ENCODE results near the gene DYNC1H1.

Gene DYNC1H1

DNA sequence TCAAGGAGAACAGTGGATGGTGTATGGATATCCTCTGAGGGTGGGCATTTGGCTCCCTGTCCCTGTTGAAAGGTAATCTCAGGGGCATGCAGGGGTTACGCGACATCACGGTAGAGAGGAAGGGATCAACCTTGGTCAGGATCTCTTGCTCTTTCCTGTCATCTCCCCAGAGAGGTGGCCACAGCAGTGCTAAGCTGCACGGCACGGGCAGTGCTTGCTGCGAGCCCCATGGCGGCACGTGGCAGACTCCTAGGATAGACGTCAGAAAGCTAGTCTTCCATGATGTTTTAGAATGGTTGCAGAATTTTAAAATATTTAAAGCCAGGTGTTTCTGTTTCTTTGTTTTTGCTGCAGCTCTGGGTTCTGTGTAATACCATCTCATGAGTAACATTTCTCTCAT, 41.0 kb downstream of the DYNC1H1 start:
- H3K4me3 Mint-ChIP-seq: no peak overlapping the region
- H3K36me3 Mint-ChIP-seq (ENCODE audit: insufficient read depth): peaks cover 97% of the 10 kb centered on the region
- DNase-seq (no peak), ATAC-seq (replicated peaks) (no peak)
- H3K4me1 Mint-ChIP-seq (ENCODE audit: low read depth in 2 of 2): no peaks in the 10 kb centered on the region
- no peaks in the 10 kb centered on the region for H3K27me3 Mint-ChIP-seq
- H3K9me3 Mint-ChIP-seq: no peaks in the 10 kb centered on the region
- H3K27ac Mint-ChIP-seq: no peak overlapping the region

DNA sequence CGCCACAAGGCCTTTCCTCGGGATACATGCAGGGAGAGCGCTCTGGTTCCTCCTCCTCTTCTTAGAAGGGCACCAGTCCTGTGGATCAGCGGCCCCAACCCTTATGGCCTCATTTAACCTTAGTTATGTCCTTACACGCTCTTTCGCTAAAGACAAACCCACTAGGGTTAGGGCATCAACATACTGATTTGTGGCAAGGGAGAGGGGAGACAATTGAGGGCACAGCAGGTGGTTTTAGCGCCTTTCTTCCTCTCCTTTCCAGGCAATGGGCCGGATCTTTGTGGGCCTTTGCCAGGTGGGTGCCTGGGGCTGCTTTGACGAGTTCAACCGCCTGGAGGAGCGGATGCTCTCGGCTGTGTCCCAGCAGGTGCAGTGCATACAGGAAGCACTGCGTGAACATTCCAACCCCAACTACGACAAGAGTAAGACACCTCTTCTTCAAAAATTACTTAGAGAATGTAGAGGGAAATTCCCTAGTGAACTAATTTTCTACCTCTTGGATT, 43.6 kb downstream of the DYNC1H1 start:
- Mint-ChIP-seq H3K4me3 (no peak overlapping the region), H3K27ac (peak overlapping the region; percentile 35 to 57), H3K27me3 (no peaks in the 10 kb centered on the region), H3K9me3 (no peaks in the 10 kb centered on the region), H3K36me3 (ENCODE audit: insufficient read depth) (peaks cover 99% of the 10 kb centered on the region), H3K4me1 (ENCODE audit: low read depth in 2 of 2) (no peaks in the 10 kb centered on the region)
- ATAC-seq (replicated peaks) (no peak), DNase-seq (no peak)

DNA sequence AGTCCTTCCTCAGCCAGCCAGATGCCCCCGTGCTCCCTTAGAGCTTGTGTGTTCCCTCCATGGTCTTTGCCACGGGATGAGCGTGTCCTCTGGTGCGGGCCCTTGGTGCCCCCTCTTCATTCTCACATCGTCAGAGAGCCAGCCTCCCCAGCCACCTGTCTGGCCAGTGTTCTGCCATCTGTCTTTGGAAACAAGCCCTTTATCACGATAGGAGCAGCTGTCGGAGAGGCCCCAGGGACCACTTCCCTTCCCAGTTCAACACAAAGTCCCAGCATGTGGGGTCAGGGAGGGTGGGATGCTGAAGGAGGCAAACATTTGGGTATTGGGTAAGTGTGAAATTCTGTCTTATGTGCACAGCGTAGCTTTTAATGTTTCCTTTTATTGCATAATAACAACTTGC, 44.5 kb downstream of the DYNC1H1 start:
- DNase-seq: no peak
- H3K4me1 Mint-ChIP-seq (ENCODE audit: low read depth in 2 of 2): no peaks in the 10 kb centered on the region
- H3K9me3 Mint-ChIP-seq: no peaks in the 10 kb centered on the region
- no peak overlapping the region for H3K4me3 Mint-ChIP-seq
- ATAC-seq (replicated peaks): no peak
- H3K36me3 Mint-ChIP-seq (ENCODE audit: insufficient read depth): peaks cover 99% of the 10 kb centered on the region
- H3K27ac Mint-ChIP-seq: no peak overlapping the region
- no peaks in the 10 kb centered on the region for H3K27me3 Mint-ChIP-seq

GRCh38 chr14:102011631-102012030, 47.3 kb downstream of the DYNC1H1 start:
- Mint-ChIP-seq H3K4me3 (no peak overlapping the region), H3K27ac (no peak overlapping the region), H3K9me3 (no peaks in the 10 kb centered on the region), H3K27me3 (no peaks in the 10 kb centered on the region), H3K4me1 (ENCODE audit: low read depth in 2 of 2) (no peaks in the 10 kb centered on the region), H3K36me3 (ENCODE audit: insufficient read depth) (peaks cover 99% of the 10 kb centered on the region)
- no peak for ATAC-seq (replicated peaks)
- no peak for DNase-seq

DNA sequence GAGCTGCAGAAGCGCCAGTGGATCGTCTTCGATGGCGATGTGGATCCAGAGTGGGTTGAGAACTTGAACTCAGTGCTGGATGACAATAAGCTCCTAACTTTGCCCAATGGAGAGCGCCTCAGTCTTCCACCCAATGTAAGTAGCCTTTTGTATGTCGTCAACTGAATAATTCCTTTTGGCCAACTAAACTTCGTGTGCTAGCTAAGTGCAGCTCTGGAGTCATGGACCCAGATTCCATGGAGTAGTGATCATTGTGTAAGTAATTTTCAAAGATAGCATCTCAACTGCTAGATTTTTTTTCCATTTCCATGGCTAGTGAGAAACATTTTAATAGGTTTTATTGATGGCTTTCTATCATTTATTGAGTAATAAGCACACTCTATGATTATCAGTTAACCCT, 48.0 kb downstream of the DYNC1H1 start:
- Mint-ChIP-seq H3K4me1 (ENCODE audit: low read depth in 2 of 2) (no peaks in the 10 kb centered on the region), H3K27ac (no peak overlapping the region), H3K9me3 (no peaks in the 10 kb centered on the region), H3K36me3 (ENCODE audit: insufficient read depth) (peaks cover 99% of the 10 kb centered on the region), H3K27me3 (no peaks in the 10 kb centered on the region), H3K4me3 (no peak overlapping the region)
- ATAC-seq (replicated peaks) (no peak), DNase-seq (no peak)

DNA sequence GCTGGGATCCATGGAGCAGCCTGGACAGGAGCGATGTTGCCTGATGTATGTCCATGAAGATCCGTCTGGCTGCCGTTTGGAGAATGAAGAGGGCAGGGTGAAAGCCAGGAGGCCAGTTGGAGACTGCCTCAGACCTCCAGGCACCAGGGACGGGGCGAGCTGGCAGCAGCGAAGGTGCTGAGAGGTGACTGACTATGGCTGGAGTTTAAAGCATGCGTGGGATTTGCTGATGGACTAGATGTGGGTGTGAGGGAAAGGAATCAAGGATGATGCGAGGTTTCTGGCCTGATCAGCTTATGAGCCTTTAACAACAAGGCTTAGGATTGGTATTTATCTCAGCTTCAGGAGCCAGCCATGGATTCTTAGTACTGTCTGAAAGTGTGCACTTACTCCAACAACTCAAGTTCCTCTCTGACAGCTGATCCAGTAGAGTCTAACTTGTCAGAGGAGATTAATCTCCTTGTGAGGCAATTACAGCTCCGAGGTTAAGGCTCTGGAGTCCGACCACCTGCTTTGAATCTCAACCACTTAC, 49.4 kb downstream of the DYNC1H1 start:
- Mint-ChIP-seq H3K36me3 (ENCODE audit: insufficient read depth) (peaks cover 100% of the 10 kb centered on the region), H3K27me3 (no peaks in the 10 kb centered on the region), H3K4me3 (no peak overlapping the region), H3K4me1 (ENCODE audit: low read depth in 2 of 2) (no peaks in the 10 kb centered on the region), H3K27ac (peak overlapping the region in 1 of 2 donors; percentile 42), H3K9me3 (no peaks in the 10 kb centered on the region)
- ATAC-seq (replicated peaks) (no peak), DNase-seq (no peak)

- DNase-seq: no peak
- Mint-ChIP-seq H3K4me3 (no peak overlapping the region), H3K27ac (no peak overlapping the region), H3K27me3 (no peaks in the 10 kb centered on the region), H3K9me3 (no peaks in the 10 kb centered on the region), H3K4me1 (ENCODE audit: low read depth in 2 of 2) (no peaks in the 10 kb centered on the region), H3K36me3 (ENCODE audit: insufficient read depth) (peaks cover 100% of the 10 kb centered on the region)
- ATAC-seq (replicated peaks): no peak
Observed at GRCh38 chr14:102015045-102015685, 50.8 kb downstream of the DYNC1H1 start.

GRCh38 chr14:102015771-102016170, 51.4 kb downstream of the DYNC1H1 start:
- Mint-ChIP-seq H3K4me3 (no peak overlapping the region), H3K27me3 (no peaks in the 10 kb centered on the region), H3K9me3 (no peaks in the 10 kb centered on the region), H3K4me1 (ENCODE audit: low read depth in 2 of 2) (no peaks in the 10 kb centered on the region), H3K27ac (no peak overlapping the region), H3K36me3 (ENCODE audit: insufficient read depth) (peaks cover 100% of the 10 kb centered on the region)
- DNase-seq (no peak), ATAC-seq (replicated peaks) (no peak)

DNA sequence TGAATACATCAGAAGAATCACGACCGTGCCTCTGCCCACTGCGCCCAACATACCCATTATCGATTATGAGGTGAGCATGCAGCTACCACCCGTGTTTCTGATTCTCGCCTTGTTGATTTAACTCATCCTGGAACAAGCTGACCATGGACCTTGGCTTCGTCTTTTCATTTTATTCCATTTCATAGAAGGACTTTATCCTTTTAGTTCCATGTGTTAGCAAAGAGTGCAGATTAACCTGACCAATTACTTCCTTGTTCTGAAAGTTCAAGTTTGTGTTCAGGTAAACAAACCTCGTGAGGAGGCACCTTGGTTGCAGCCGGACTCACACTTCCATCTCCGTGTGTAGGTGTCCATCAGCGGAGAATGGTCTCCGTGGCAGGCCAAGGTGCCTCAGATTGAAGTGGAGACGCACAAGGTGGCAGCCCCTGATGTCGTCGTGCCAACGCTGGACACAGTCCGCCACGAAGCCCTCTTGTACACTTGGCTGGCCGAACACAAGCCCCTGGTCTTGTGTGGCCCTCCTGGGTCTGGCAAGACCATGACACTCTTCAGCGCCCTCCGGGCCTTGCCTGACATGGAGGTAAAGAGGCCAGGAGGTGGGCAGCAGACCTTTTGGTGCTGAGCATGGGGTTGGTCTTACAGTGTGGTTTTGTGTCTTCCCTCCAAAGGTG, 52.2 kb downstream of the DYNC1H1 start:
- Mint-ChIP-seq H3K27me3 (no peaks in the 10 kb centered on the region), H3K36me3 (ENCODE audit: insufficient read depth) (peaks cover 100% of the 10 kb centered on the region), H3K4me1 (ENCODE audit: low read depth in 2 of 2) (no peaks in the 10 kb centered on the region), H3K4me3 (no peak overlapping the region), H3K9me3 (no peaks in the 10 kb centered on the region), H3K27ac (no peak overlapping the region)
- ATAC-seq (replicated peaks): no peak
- DNase-seq: no peak

DNA sequence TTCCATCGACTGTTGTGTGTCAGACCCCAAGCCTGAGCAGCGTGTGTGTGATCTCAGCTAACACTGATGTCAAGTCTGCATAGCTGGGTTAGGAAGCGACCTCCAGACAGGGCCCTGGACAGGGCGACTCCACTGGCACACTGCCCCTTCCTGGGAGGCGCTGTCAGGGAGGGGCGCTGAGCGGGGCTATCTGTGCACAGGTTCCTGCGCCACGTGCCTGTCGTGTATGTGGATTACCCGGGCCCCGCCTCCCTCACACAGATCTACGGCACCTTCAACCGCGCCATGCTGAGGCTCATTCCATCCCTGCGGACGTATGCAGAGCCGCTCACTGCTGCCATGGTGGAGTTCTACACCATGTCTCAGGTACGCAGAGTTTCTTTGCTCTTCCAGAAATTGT, 53.9 kb downstream of the DYNC1H1 start:
- peak overlapping the region in 1 of 2 donors; percentile 34 for H3K27ac Mint-ChIP-seq

DNA sequence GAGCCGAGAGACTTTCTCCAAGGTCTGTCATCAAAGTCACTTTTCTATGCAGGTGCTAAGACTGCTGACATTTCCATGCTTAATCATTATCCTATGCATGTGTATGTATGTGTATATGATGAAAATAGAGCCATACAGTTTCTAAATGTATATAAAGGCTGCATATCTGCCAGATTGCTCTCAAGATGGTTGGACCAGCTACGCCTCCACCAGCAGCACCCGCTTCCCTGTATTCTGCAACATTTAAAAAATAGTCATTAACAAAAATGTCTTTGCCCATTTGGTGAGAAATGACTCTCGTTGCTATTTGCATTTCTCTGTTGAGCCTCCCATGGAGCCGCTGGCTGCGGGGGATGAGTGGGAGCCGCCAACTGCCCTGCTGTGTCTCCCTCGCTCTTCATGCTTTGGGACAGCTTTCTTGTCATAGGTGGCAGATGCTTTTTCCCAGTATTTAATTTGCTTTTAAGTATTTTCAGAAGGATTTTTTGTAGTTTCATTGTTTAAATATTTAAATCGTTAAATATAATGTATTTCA, 54.7 kb downstream of the DYNC1H1 start:
- Mint-ChIP-seq H3K27ac (no peak overlapping the region), H3K4me3 (no peak overlapping the region), H3K36me3 (ENCODE audit: insufficient read depth) (peaks cover 99% of the 10 kb centered on the region), H3K9me3 (no peaks in the 10 kb centered on the region), H3K27me3 (no peaks in the 10 kb centered on the region), H3K4me1 (ENCODE audit: low read depth in 2 of 2) (no peaks in the 10 kb centered on the region)
- ATAC-seq (replicated peaks) (no peak), DNase-seq (no peak)

More for the DNA sequence above, 53.9 kb downstream of the DYNC1H1 start:
- Mint-ChIP-seq H3K36me3 (ENCODE audit: insufficient read depth) (peaks cover 99% of the 10 kb centered on the region), H3K27me3 (no peaks in the 10 kb centered on the region), H3K4me1 (ENCODE audit: low read depth in 2 of 2) (no peaks in the 10 kb centered on the region), H3K9me3 (no peaks in the 10 kb centered on the region), H3K4me3 (no peak overlapping the region)
- ATAC-seq (replicated peaks) (no peak), DNase-seq (no peak)

DNA sequence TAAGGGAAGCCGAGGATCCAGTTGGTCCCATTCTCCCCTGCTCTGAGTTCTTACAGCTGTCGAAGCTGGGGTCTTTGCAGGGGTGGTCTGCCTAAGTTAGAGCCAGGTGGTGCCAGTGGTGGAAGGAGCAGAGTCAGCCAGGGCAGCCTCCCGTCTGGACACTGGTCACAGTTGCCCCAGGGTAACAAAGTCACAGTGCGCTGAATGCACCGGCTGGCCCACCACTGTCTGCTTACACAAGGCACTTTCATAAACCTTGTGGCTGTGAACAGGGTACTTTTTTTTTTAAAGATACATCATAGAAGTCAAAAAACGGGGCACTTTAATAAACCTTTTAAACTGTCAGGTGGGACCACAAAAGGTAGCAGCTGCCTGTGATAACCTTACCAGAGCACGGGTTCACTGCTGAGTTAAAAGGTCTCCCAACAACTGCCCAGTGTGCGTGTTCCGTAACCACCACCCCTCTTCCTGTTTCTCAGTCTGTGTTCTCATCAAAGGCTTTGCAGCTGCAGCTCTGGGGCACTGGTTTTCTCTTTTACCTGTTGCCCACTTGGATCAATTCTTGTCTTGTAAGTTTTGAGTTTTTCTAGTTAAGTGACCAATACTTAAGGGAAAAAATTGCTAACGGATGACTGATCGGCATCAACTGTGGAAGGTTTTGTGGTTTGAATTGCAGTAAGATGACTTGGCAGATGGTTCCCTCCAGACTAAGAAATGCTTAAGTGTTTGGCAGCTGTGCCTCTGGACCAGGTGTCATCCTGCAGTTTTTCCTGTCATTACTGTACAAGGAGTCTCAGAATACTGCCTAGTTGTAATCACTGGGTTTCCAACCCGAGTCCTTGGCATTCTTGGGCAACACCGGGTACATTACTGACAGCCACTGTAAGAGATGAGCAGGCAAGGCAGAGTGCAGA, 55.9 kb downstream of the DYNC1H1 start:
- peak overlapping the region in 1 of 2 donors; percentile 66 for H3K27ac Mint-ChIP-seq
- H3K4me3 Mint-ChIP-seq: no peak overlapping the region
- DNase-seq (no peak), ATAC-seq (replicated peaks) (peak; percentile 60)
- peaks cover 97% of the 10 kb centered on the region for H3K36me3 Mint-ChIP-seq (ENCODE audit: insufficient read depth)
- H3K9me3 Mint-ChIP-seq: no peaks in the 10 kb centered on the region
- no peaks in the 10 kb centered on the region for H3K4me1 Mint-ChIP-seq (ENCODE audit: low read depth in 2 of 2)
- H3K27me3 Mint-ChIP-seq: no peaks in the 10 kb centered on the region

- no peak for ATAC-seq (replicated peaks)
- peaks cover 93% of the 10 kb centered on the region for H3K36me3 Mint-ChIP-seq (ENCODE audit: insufficient read depth)
- no peak for DNase-seq
- no peak overlapping the region for H3K4me3 Mint-ChIP-seq
- H3K27ac Mint-ChIP-seq: peak overlapping the region in 1 of 2 donors; percentile 30
- no peaks in the 10 kb centered on the region for H3K27me3 Mint-ChIP-seq
- no peaks in the 10 kb centered on the region for H3K9me3 Mint-ChIP-seq
- H3K4me1 Mint-ChIP-seq (ENCODE audit: low read depth in 2 of 2): no peaks in the 10 kb centered on the region
Observed at GRCh38 chr14:102026934-102027333, 62.6 kb downstream of the DYNC1H1 start.
